Spleen (tissue), 7 donors: Measurements from ENCODE around the gene DMD.

ENCODE experiments used
- CTCF ChIP-seq, 11 experiments: fragments of 200-600 bp in 7 of 11; fragments of 450-650 bp in 4 of 11; sonication (generic) in 4 of 11; IDR thresholded peaks in 8 of 11; conservative IDR thresholded peaks in 3 of 11; 1 replicate in 7 of 11; 2 replicates in 4 of 11; pipeline versions ENCODE4 v1.4.0 to v1.8.0; 2016 to 2021; ENCODE audit warnings: antibody characterized with exemption in 11 of 11, inconsistent platforms in 4 of 11, mild to moderate bottlenecking in 1 of 11
- POLR2A ChIP-seq, 3 donors: fragments of 450-650 bp; IDR thresholded peaks; one replicate each; pipeline ENCODE4 v1.5.1; 2017; ENCODE audit warnings: antibody characterized with exemption in 3 of 3, mild to moderate bottlenecking in 1 of 3
- POLR2AphosphoS5 ChIP-seq, 3 donors: sonication (generic); formaldehyde crosslinking; IDR thresholded peaks; one replicate each; pipeline ENCODE4 v1.5.1; 2017; ENCODE audit warnings: antibody characterized with exemption in 3 of 3
- donor health status: DM: no; HTN: no; CAD: no; lungs with moderate emphysema.
- donor health status: DM: no; HTN: no; CAD: no.
- donor health status: DM: no; HTN: no; CAD: no.

- no peak for TF ChIP-seq CTCF (IDR thresholded peaks at IDR 0.05 in 8 of 11, conservative IDR thresholded peaks at IDR 0.05 in 3 of 11)
- TF ChIP-seq POLR2A (IDR thresholded peaks at IDR 0.05): no peak
- no peak for TF ChIP-seq POLR2AphosphoS5 (IDR thresholded peaks at IDR 0.05)
Observed at GRCh38 chrX:32480019-32480418, 731.3 kb downstream of the DMD start.
